GM18907 (cell line): Measurements from ENCODE around the gene LHB.

Experiments used
- ATAC-seq: cut with Tn5 transposase; IDR thresholded peaks from one replicate; pipeline ENCODE4 v1.9.1; 2021; ENCODE audit warnings: mild to moderate bottlenecking, moderate library complexity; ENCODE audit not compliant: unreplicated experiment

Gene LHB

DNA sequence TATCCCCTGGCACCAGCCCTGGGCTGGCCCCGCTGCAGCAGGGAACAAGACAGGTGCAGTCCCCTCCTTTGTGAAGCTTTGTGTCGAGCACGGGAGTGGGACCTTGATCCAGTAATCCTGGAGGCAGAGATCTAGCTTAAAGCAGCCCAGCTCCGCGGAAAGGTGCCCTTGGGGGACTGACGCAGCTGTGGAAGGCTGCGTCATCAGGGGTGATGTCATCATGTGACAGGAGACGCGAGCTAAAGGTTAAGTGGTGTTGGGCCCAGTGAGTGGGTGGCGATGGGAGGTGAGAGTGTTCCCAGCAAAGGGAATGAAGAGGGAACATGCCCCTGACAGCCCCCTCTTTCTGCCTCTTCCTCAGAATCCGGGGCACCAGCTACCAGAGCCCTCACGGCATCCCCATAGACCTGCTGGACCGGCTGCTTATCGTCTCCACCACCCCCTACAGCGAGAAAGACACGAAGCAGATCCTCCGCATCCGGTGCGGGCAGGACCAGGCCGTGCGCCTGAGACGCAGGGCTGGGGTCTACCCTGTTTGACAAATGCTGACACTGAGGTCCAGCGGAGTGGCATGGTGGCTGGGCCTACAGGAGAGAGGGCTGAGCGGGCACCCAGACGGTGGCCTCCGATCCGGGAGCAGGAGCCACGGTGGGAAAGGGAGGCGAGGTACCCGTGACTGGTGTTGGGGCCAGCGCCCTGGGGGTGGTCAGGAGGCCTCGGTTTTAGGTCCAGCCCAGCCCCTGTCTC, 2.6 kb downstream of the LHB start:
- ATAC-seq: no peak

DNA sequence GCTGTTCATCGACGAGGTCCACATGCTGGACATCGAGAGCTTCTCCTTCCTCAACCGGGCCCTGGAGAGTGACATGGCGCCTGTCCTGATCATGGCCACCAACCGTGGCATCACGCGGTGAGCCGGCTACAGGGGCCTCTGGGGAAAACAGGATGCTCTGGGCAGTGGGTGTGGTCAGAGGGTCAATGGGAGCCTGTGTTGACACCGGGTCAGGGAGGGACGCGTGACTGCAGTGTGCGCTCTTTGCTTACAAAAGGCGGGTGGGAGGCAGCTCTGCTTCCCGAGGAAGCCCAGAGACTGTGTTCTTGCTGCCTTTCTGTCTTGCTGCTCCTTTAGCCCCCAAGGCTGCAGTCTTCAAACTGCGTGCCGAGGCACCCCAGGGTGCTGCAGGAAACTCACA, 5.7 kb downstream of the LHB start:
- no peak for ATAC-seq

DNA sequence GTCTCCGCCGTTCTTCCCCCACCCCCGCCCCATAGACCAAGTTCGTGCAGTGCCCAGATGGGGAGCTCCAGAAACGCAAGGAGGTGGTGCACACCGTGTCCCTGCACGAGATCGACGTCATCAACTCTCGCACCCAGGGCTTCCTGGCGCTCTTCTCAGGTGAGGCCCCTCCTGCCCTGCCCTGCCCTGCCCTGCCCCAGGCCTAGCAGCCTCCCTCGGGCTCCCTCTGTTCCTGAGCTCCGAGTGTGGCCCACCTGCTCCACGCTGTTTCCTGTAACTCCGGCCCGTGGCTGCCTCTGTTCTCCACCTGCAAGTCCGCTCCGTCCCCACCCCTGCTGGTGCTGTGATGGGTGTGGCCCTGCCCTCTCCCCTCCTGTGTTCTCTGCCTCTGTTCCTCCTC, 6.4 kb downstream of the LHB start:
- no peak for ATAC-seq

- no peak for ATAC-seq
These were observed 7.1 kb downstream of the LHB start for GRCh38 chr19:49009828-49010227.

DNA sequence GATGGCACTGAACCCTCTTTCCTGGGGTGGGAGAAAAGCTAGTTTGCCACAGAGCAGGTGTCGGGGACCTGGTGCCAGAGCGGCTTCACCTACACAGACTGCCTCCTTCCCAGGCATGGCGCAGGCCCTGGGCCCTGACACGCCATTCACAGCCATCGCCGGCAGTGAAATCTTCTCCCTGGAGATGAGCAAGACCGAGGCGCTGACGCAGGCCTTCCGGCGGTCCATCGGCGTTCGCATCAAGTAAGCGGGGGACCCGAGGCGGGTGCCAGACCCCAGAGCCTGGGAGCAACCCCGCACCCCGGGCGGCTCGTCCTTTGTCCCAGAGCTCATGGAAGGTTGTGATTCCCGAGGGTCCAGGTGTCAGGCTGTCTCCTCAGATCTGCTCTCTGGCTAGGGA, 10.0 kb downstream of the LHB start:
- no peak for ATAC-seq

DNA sequence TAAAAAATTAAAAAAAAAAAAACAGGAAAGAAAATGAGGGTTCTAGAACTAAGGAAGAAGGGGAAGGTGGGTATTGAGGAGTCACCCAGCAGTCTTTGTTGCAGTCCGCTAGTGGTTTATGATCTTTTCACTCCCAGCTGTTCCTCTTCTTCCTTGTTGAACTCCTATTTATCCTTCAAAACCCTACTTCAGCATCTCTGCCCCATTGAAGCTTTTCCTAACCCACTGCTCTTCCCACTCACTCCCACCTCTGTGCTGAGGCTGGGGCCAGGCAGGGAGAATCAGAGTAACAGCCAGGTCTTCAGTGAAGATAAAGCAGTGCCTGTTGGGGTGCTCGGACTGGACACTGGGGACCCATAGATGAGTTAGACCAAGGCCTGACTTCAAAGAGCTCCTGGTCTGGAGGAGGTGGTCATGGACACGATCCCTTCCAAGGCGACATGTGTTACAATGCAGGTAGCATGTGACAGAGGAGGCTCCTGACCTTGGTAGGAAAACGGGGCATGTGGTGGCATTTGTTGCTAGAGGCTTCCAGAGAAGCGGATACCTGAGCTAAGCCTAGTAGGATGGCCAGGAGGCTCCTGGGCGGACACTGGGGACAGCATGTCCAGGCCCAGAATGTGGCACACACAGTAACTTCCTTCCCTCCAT, 11.8 kb downstream of the LHB start:
- ATAC-seq: no peak

DNA sequence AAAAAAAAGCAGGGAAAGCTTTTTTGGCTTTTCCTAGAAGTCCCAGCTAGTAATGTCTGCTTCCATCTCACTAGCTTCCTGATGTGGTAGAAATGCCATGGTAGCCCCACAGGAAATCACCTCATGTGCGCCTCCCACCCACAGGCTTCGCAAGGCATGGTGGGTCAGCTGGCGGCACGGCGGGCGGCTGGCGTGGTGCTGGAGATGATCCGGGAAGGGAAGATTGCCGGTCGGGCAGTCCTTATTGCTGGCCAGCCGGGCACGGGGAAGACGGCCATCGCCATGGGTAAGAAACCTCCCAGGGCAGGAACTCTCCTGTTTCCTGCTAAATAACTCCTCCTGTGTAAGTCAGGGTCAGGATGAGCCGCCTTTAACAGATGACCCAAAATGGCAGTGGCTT, 12.8 kb downstream of the LHB start:
- ATAC-seq: no peak

DNA sequence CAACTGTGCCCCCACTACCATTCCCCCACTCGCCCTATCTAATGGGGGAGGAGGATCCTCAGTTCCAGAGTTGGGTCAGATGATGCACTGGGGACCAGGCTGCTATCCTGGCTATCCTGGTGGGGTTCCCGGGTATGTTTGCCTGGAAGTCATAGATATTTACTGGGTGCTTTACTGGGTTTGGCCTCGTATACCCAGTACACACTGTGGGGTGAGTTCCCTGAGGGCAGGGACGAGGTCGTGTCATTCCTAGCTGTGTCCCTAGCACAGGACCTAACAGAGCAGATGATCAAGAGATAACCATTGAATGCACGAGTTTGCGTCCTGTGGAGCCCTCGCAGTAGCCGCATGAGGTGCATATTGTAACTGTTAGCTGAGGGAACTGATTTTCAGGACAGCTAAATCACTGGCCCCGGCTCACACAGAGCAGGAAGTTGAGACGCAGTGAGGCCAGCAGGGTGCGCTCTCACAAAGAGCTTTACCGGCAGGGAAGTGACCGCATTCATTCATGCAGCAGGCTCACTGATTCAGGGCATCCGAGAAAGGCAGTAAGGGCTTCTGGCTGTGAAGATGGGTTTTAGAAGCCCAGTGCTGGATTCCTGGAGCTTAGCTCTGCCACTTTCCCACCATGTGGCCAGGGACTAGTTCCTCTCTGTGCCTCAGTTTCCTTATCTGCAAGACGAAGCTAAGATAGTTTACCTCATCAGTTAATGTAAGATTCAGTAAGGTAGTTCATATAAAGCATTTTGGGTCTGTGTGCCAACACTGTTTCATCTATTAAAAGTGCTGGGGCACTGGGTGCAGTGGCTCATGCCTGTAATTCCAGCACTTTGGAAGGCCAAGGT, 17.2 kb downstream of the LHB start:
- ATAC-seq: no peak

- ATAC-seq: no peak
These were observed 18.9 kb downstream of the LHB start for GRCh38 chr19:48997972-48998371.

- no peak for ATAC-seq
These were observed 22.9 kb downstream of the LHB start for GRCh38 chr19:48994035-48994386.

GRCh38 chr19:48993175-48994034, 23.5 kb downstream of the LHB start, which contains the start of the genes GYS1 and RUVBL2:
Gene GYS1, minus strand, starts transcription at chr19:48993309. Its CDS starts 197 bp downstream, at chr19:48993112.
Gene RUVBL2, plus strand, starts transcription at chr19:48993887. Its CDS starts 25 bp downstream, at chr19:48993912.
- peak; percentile 84 for ATAC-seq

- peak; percentile 12 for ATAC-seq
These were observed 24.2 kb downstream of the LHB start for GRCh38 chr19:48992581-48993174.

DNA sequence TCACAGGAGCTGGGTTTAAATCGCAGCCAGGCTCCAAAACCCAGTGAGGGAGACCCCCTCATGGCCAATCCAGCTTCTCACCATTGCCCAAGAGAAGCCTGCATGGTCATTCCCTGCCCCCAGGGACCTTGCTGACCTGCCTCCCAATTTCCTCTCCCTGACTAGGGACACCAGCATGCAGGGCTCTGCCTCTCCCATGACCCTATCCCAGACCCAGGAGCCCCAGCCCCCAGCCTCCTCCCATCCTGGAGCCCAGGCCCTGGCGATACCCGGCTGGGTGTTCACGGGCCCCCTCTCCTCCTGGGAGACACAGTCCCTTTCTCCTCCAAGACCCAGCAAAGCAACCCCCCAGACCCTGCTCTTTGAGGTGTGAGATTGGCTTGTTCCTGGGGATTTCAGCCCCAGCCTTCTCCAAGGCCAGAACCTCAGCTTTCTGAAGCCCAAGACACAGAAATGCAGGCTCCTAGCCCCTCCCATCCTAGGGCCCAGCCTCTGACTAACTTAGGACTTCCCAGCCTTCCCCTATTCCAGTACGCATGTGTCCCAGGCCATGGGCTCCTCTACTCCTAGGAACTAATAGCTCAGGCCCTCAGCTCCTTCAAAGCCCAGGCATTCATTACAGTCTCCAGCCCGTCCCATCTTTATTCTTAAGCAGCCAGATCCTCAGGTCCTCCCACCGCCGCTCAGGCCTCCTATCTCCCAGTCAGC, 24.9 kb downstream of the LHB start:
- ATAC-seq: no peak

- ATAC-seq: no peak
These were observed 25.8 kb downstream of the LHB start for GRCh38 chr19:48991011-48991609.

GRCh38 chr19:48990400-48990799, 26.5 kb downstream of the LHB start:
- no peak for ATAC-seq

DNA sequence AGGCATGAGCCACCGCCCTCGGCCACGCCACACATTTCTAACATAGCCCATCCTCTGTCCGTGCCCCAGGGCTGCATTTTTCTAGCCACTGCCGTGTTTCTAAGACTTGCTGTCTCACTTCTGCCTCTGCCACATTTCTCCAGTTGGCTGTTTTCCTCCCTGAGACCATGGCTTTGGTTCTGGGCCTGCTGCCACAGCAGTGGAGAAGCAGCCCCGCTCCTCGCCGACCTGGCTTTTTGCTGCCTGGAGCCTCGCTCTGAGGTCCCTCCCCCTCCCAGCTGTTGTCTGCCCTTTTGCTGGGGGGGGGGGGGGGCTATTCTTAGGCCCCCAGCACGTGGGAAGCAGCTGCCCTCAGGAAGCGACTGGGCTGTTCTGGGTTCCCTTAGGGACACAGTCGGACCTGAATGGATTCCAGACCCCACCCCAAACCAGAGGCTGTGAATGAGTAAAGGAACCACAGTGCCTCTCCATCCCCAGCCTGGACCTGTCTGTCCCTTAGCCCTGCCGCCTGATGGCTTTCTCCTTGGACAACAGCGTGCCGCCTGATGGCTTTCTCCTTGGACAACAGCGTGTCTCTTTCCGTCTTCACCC, 27.1 kb downstream of the LHB start:
- ATAC-seq: no peak

GRCh38 chr19:48988860-48989259, 28.0 kb downstream of the LHB start:
- ATAC-seq: no peak

DNA sequence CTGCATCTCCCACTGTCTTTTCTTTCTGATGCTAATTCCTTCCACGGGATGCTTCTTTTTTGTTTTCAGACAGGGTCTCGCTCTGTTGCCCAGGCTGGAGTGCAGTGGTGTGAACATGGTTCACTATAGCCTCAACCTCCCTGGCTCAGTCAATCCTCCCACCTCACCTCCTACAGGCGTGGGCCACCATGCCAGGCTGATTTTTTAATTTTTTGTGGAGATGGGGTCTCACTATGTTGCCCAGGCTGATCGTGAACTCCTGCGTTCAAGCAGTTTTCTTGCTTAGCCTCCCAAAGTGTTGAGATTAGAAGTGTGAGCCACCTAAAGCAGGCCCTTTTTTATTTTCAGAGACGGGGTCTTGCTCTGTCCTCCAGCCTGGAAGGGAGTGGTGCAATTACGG, 28.6 kb downstream of the LHB start:
- no peak for ATAC-seq

DNA sequence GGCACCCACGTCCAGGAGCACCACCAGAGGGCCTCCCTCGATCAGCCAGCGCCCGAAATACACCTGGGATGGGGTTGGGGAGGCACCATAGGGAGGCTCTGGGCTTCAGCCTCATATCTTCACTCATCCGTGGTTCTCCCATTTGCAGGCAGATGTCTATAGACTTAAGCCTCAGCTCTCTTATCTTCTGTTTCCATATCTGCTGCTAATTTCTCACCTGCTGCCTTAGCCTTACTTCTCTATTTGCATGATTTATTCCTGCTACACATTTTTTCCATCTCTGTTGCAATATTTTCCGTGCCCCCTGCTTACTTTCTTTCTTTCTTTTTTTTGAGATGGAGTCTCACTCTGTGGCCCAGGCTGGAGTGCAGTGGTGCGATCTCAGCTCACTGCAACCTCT, 29.6 kb downstream of the LHB start:
- ATAC-seq: no peak
